Stimulated activated CD4-positive, alpha-beta T cell treated with anti-CD3 and anti-CD28 coated beads, Interleukin-4, amount 100 ng/mL, for 1 hour (primary cell): ENCODE results near the gene LRCH1.
A peak's percentile ranks its signal among the peaks of the same experiment; 100 is the strongest.

Source experiments
- DNase-seq: peaks from one replicate; pipeline ENCODE4 v3.0.0-alpha.2; 2020

The LRCH1 gene

DNA sequence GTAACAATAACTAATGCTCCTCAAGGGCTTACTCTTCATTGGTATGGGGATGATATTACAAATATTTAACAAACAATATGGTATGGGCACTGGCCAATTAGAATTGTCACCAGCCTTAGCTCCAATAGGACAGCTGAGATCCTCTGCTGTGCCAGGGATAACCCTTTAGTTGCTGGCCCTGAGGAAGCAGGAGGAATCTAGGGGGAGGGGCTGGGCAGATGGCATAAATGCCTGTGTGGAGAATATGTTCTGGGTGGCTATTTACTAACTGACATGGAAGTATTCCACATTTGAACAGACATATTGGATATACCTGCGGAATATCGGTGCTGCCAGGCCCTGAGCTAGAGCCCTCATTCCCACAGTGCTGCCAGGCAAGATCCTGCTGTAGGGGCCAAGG is 16.6 kb upstream of the LRCH1 start:
- DNase-seq = no peak

DNA sequence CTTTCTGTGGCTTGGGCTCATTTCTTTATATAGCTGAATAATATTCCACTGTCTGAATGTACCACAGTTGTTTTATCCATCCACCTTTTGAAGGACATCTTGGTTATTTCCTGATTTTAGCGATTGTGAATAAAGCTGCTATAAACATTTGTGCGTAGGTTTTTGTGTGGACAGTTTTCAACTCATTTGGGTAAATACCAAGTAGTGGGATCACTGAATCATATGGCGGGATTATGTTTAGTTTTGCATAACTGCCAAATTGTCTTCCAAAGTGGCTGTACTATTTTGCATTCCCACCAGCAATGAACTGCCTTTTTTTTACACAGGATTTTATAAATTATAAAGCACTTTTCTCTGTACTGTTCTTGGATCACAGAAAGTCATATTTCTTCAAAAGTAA is 13.7 kb upstream of the LRCH1 start:
- no peak for DNase-seq

DNA sequence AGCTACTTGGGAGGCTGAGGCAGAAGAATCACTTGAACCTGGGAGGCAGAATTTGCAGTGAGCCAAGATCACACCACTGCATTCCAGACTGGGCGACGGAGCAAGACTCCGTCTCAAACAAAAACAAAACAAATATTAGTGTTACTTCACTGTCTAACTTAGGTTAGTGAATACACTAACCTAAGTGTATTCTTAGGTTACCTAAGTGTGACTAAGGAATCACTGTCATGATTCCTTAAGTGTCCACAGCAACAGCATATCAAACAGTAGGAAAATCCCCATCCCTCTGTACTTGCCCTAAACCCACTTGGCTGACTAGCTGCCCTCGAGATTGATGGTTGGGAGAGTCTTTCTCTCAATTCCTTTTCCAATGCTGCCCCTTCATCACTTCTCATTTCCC is 11.8 kb upstream of the LRCH1 start:
- DNase-seq = no peak

DNA sequence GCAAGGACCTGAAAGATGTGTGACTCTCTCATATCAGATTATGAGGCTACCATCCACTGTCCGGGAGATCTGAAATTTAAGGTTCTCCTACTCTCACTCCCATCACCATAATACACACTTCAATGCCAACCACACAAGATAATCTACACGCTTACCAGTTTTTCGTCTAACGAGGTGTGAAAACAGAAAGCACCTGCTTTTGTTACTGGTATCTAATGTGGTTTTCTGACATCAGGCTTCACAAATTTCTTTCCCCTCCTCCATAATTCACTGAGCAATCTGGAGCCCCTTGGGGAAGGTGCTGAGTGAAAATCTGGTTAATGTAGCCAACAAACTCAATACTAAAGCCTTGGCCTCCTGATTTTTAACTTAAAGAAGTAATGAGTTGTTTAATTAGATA is 10.1 kb upstream of the LRCH1 start:
- no peak for DNase-seq

DNA sequence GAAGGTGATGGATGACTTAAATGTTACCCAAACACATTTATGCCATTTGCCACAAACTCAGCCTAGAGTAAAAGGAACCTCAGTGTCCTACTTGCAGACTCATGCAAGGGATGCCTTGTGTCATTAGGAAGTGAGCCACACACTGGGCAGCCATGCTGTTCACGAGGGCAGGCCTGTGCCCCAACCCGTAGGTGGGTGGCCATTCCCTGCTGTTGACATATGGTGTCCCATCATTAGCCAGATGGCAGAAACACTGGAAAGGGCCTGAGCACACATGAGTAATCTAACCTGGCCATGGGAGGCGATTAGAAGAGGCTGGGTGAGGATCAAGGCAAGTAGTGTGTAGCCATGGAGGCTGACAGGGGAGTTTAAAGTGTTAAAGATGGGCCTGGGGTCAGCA is 9.7 kb upstream of the LRCH1 start:
- no peak for DNase-seq

DNA sequence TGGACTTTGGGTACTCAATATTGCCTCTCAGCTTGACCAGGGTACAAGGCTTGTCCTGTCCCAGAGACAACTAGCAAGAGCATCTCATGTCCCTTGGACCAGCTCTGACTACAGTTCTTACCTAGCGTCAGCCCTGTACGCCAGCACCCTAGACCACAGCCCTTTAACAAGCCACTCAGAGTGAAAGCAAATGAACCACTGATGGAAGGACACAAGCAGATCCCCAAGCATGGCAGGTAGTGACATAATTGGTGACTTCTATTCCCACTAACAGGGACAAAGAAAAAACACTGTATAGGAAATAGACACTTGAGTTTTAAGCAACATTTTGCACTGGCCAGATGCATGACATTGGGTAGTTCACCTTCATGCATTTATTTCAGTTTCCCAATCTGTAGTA is 8.8 kb upstream of the LRCH1 start:
- no peak for DNase-seq

DNA sequence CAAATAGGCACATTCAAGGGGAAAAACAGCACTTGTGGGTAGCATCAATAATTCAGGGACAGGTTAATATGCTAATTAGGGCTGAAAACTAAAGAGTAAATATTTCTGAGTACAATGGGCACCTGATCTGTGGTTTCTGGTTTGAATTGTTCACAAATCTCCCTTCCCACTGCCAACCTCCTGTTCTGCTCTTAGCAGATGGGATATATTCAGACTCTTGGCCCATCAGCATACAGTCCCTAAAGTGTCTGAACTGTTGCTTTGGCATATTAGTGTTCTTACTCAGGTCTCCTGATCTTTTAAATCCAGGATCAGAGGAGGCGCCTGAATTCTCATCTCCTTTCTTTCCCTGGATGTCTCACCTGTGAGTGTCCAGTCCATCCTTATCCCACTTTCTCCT is 8.2 kb upstream of the LRCH1 start:
- no peak for DNase-seq

DNA sequence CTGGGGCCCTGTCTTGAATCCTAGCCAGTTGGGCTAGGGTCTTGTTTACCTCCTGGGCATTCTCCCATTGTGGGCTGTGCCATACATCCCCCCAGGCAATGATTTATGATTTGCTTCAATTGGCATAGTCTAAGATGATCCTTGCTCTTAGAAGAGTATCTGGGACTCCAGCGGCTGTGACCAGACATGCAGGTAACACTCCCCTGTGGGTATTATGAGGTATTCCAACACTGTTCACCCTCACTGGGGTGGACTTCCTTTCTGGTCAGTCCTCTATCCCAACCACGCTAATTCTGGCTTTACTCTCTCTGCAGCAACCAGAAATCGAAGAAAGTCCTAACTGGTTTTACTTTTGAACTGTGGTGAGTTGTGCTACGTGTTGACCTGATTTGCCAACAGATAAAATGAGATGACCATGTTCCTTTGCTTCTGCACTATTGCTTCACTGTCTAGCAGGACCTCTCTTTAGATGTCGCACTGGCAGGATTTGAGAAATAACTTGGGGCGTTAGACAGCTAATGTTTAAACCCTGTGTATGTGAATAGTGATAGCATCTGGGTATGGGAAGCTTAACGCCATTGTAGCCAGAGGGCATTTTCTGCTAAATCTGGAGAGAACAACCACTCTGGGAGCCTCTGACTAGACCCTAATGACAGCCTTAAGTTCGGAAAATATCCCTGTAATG is 6.7 kb upstream of the LRCH1 start:
- DNase-seq = no peak

DNA sequence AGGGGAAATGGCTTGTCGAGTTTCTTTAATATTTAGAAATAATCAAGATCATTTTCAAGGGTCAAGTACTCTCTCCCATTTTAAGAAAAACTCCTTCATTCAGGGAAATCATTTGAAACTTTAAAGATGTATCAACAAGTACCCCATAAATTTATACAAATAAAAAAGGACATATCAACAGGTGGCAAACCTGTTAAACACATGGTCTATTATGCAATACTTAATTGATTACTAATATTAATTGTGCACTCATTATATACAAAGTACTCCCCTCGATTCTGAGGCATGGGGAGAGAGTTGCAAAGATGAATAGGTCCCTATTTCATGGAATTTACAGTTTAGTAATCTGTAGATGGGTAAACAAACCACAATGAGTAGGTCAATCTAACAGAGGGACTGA is 2.1 kb upstream of the LRCH1 start:
- DNase-seq = no peak

DNA sequence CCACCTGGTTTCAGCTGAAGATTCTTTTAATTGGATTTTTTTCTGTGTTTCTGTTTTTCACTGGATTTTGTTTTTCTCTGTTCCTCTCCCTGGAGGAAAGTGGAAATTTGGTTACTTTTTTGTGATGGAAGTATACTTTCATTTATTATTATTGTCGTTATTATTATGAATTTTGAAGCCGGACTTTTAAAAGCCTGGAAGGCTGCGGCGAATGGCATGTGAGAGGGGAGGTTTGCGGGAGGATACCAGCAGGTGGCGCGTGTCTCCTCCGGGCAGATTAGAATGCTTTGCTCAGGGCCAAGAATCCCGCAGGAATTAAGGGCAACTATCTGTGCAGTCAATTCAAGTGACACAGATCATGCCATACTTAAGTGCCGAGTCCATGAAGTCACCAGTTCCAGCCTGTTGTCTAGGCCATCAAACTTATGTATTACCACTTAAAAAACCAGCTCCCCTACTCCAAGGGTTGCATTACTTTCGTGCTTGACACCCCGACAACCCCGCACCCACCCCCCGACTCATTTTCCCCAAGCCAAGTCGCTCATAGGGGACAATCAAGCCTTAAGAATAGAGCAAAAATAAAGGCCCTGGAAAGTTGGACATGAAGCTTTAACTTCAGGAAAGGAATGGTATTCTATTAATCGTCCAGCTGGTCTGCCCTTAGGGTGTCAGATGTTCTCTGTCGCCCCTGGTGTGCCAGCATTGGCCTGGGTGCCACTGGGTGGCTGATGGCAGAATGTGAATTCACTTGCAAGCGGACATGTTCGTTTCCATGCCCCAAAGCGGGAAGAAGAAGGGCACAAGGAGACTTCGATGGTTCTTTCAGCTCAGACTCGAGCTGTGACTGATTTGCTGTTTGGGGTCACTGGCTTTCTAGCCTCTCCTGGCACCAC is 1.3 kb upstream of the LRCH1 start:
- DNase-seq = peak; percentile 73

DNA sequence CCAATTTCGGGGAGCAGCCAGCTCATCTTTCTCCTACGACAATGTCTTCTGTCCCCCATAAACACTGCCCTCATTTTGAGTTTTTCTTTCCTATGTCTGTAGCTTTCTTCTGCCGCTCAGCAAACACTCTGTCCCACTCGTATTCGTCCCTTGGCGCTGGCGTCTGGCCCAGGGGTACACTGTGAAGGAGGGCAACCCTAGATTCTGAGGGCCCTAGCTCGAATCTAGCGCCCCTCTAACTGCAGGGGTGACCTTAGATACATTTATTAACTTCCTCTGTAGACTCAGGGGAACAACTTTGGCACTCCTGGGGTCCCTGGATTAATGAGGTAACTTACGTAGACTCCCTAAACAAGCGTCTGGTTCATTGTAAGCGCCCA is 677 bp upstream of the LRCH1 start:
- no peak for DNase-seq

DNA sequence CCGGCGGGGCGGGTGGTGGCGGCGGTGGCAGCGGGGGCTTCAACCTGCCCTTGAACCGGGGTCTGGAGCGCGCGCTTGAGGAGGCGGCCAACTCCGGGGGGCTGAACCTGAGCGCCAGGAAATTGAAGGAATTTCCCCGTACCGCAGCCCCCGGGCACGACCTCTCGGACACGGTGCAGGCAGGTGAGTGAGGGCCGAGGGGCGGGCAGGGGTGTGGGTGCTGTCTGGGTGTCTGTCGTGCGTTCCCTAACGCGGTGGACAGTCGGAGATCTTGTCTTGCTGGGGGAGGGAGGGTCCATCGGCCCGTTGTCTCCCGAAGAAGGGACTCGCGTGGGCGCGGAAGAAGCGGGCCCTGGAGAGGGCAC is 533 bp downstream of the LRCH1 start:
- no peak for DNase-seq

DNA sequence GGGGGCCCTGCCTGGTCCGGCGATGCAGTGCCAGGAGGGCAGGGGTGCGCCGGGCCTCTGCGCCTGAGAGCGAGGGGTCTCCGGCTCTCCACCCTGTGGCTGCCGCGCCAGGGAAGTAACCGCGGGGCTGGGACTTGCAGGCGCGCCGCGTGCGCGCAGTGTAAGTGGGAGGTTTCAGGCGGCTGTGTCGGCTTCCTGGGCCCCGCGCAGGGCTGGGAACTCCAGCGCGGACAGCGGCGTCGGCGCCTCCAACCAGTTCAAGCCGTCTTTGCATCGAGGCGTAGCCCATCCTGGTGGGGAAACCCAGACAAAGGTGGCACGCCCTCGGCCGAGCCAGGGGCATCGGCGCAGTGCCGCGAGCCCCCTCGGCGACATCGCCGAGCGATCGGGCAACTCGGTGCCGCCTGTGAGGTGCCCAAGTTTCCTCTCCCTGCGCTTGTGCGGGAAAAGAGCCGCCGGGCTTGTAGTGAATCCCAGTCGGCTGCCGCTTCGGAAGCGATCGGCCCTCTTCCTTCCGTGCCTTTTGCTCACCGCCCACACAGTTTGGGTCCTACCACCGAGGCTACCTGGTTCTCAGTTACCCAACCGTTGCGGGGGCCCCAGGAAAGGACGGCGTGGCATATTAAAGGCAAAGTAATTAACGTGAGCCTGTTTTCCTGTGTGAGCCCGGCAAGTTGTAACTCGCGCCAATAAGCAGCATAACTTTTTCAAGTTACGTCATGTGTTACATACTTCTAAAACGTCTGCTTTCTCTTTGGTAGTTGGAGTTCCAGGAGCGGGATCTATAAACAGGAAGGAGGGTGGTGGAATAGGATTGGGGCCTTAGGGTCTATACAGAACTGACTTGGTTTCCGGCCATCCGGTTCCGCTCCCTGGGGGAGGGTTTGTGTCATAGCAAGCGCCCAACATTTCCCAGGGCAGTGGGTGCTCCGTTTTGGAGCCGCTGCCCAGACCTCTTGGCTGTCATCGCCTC is 1.2 kb downstream of the LRCH1 start:
- DNase-seq = peak; percentile 73

DNA sequence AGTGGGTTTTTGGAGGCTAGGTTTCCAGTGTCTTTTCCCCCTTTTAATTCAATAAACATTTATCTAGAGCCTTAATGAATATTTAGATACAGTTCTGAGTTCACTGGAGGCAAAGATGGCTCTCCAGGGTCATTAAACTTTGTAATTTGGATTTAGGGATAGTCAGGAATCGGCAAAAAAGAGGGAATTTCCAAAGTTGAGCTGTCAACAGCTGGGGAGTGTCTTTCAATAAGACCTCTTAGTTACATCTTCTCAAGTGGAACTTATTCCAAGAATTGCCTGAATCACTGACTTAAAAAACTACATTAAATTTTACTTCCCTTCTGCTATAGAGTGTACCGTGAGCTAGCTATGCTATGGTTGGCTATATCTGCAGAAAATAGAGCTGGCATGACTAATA is 2.0 kb downstream of the LRCH1 start:
- DNase-seq = no peak

DNA sequence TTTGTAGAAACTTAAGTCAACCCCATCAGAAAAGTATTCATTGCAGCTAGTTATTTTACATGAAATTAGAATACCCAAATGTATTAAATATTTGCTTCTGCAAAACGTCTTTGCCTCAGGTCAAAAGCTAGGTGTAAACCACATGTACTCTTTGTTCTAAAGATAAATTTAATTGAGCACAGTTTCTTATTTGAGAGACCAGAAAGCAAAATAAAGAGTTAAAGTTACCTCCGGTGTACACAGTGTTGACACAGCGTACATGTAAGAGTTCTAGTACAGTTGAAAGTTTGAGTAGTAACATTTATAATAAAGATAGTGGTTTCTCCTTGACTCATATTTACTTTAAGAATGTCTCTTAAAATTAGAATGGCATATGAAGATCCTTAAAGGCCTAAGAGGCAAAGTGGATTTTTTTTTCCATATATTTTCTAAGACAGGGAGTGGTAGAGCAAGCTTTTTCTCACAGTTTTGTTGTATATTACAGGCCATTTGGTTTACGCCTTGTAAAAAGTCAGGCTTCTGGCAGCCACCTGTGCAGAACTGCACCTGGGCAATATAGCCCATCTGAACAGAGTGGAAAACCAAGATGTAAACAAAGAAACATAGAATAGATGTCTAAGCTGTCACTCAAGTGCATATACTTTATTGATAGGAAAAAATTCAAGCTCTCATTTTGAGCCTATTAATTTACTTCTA is 2.9 kb downstream of the LRCH1 start:
- DNase-seq = no peak

DNA sequence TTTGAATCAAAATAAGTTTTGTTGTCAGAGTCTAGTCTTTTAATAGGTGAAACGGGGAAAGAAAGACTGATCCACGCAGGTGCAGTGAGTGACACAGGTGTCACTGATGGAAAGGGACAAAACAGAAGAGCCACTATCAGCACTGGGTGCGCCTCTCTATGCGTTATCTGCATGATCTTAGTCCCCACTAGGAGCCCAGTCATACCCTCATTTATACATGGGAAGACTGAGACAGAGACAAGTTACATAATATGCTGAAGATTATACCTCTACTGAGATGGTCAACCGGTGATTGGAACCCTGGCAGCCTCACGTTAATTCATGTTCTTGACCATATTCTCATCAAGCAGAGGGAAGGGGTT is 3.4 kb downstream of the LRCH1 start:
- DNase-seq = no peak

DNA sequence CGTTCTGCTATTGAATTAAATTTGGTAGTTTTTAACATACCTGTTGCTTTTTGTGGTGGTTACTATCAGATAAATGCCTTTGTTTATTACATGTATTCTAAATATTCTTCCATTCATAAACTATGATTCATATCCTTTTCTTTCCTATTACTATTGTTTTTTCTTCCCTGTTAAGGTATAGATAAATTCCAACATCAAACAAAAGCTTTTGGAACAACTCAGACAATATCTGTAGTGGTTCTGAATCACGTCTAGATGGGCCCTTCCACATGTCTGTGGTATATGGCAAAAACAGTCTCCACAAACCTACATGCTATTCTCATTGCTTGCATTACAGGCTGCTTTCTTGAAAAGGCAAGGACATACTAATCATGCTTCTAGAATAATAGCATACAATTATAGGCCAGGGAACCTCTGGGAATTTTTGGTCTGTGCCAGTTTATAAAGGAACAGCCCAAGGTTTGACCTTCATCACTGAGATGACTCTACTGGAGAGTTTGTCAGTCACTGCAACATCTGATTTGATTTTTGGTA is 6.4 kb downstream of the LRCH1 start:
- DNase-seq = no peak

DNA sequence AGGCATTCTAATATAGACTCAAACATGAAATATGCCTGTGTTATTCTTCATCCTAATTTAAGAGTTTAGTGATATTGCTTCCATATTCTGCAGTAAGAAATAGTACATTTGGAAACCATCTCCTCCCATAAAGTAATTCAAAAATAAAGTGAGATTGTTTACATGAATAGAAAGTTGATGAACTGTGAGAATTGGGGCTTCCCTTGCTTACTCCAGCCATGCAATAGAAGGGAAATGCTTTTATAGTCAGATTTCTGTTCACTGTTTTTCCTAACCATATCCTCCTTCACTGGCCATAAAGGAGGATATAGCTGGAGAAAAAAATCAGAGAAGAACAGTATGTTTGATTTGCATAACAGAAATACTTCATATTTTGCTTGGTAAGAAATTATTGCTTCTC is 7.8 kb downstream of the LRCH1 start:
- DNase-seq = no peak

DNA sequence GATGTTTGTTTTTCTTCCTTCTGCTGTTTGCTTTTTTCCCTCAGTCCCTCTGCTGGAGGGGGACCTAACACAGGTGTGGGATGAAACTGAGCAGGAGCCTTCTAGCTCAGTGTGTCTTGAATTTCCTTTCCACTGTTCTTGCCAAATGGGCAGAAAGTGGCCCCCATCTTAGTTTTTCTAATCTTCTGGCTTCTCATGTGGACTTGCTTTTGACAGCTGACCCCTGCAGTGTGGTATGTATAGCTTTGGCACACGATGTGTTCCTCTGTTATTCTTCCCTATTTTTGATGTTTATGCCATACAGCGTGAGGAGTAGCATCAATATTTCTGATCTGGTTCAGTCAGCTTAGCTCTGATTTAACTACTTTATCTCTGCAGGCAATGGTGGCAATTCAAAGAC is 8.3 kb downstream of the LRCH1 start:
- DNase-seq = no peak

DNA sequence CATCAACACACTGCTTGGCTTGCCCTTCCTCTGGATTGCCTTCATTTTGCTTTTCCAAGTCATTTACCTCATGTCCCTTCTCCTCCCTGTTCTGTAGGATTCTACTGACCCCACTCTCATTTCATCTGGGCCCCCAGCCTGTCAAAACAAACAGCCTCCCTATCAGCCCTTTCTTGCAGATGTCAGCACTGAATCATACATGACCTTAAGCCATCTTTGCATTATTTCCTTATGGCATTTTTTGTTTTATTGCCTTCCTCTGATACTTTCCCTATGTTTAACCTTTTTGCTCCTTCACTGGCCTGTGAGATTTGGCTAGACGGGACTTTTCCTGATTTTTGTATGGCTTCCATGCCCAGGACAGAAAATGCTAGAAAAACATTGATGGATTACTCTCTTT is 8.7 kb downstream of the LRCH1 start:
- no peak for DNase-seq

DNA sequence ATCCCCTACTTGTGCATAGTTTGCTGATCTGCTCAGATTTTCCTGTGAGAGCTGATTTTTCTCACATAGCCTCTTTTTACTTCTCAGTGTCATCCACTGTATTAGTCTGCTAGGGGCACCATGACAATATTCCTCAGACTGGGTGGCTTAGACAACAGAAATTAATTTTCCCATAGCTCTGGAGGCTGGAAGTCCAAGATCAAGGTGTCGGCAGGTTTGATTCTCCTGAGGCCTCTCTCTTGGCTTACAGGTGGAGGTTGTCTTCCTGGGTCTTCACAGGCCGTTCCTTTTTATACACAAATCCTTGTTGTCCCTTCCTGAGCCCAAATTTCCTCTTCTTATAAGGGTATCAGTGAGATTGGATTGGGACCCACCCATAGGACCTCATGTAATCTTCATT is 9.2 kb downstream of the LRCH1 start:
- DNase-seq = no peak

DNA sequence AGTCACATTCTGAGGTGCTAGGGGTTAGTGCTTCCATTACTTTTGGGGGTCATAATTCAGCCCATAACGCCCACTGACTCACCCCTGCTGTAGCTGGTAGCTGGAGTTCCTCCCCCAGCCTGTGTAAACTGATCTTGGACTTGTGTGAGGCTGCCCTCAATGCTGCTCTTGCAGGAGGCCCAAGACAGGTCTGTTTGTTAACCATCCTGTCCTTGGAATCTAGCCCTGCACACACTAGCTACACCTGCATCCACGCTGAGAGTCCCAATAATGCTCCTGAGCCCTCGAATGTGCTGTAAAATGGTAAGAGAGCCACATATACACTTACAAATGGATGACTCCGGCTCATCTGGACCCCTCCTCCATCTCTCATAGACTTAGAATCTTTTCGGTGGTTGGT is 9.6 kb downstream of the LRCH1 start:
- no peak for DNase-seq
